HG03280 (cell line): ENCODE measurements around the gene SERPINB2.
"Not testable (repeated sequence)": the region's sequence is repeated elsewhere in the genome, so short reads cannot be mapped to it uniquely, and the experiment has no call there.

Experiments used
- ATAC-seq: cut with Tn5 transposase; IDR thresholded peaks from one replicate; pipeline ENCODE4 v1.9.1; 2021; ENCODE audit warnings: mild to moderate bottlenecking, moderate library complexity; ENCODE audit not compliant: unreplicated experiment

SERPINB2 gene

GRCh38 chr18:63888470-63889190 is 1.1 kb downstream of the SERPINB2 start:
- ATAC-seq: no peak

- ATAC-seq: no peak
Measured at GRCh38 chr18:63889626-63890025, 2.1 kb downstream of the SERPINB2 start.

GRCh38 chr18:63890237-63890949 is 2.9 kb downstream of the SERPINB2 start:
- ATAC-seq: no peak

- peak; percentile 90 for ATAC-seq
Measured at GRCh38 chr18:63890950-63891304, 3.4 kb downstream of the SERPINB2 start.

- ATAC-seq: no peak
Measured at GRCh38 chr18:63892566-63892965, 5.1 kb downstream of the SERPINB2 start.

GRCh38 chr18:63894106-63894772 is 6.7 kb downstream of the SERPINB2 start:
- ATAC-seq: no peak

GRCh38 chr18:63895190-63895589 is 7.7 kb downstream of the SERPINB2 start:
- no peak for ATAC-seq

- ATAC-seq: no peak
Measured at GRCh38 chr18:63897072-63897471, 9.6 kb downstream of the SERPINB2 start.

- no peak for ATAC-seq
Measured at GRCh38 chr18:63899206-63899605, 11.7 kb downstream of the SERPINB2 start.

GRCh38 chr18:63903851-63904570 is 16.5 kb downstream of the SERPINB2 start:
- no peak for ATAC-seq

GRCh38 chr18:63904694-63905093 is 17.2 kb downstream of the SERPINB2 start:
- ATAC-seq: no peak

- no peak for ATAC-seq
Measured at GRCh38 chr18:63905361-63905760, 17.9 kb downstream of the SERPINB2 start.

- no peak for ATAC-seq
Measured at GRCh38 chr18:63906056-63906455, 18.6 kb downstream of the SERPINB2 start.

- ATAC-seq: peak; percentile 76
Measured at GRCh38 chr18:63907664-63908063, 20.2 kb downstream of the SERPINB2 start, which contains the start of gene SERPINB10. Gene SERPINB10, plus strand, starts transcription at chr18:63907958. Its CDS starts 7,553 bp downstream, at chr18:63915511.

GRCh38 chr18:63908858-63909257 is 21.4 kb downstream of the SERPINB2 start:
- ATAC-seq: no peak

- ATAC-seq: peak; percentile 58
Measured at GRCh38 chr18:63909870-63910269, 22.4 kb downstream of the SERPINB2 start.

- no peak for ATAC-seq
Measured at GRCh38 chr18:63917817-63918216, 30.3 kb downstream of the SERPINB2 start.

- no peak for ATAC-seq
Measured at GRCh38 chr18:63922049-63922448, 34.5 kb downstream of the SERPINB2 start.

- ATAC-seq: no peak
Measured at GRCh38 chr18:63924551-63924950, 37.0 kb downstream of the SERPINB2 start.

- no peak for ATAC-seq
Measured at GRCh38 chr18:63928331-63928730, 40.8 kb downstream of the SERPINB2 start.

- ATAC-seq: not testable (repeated sequence)
Measured at GRCh38 chr18:63929369-63929768, 41.9 kb downstream of the SERPINB2 start.
